Glomerular endothelial cell (primary cell): Measurements from ENCODE around the gene ZNF485. TPM values are rescaled to one million over a fixed set of nuclear protein-coding genes. Genes with fewer than 3 reads are reported as not detected.
"Not testable (repeated sequence)": the region's sequence is repeated elsewhere in the genome, so short reads cannot be mapped to it uniquely, and the experiment has no call there.

Experiments used
- DNase-seq: peaks from one replicate; pipeline ENCODE4 v3.0.0-alpha.2; 2011; ENCODE audit warnings: low read depth, low spot score; ENCODE audit errors: extremely low read depth
- total RNA-seq: library from RNA; depleted of rRNA; stranded (reverse); fragments of >200 nt; gene quantifications from 2 replicates; pipeline ENCODE4 v1.2.3, GENCODE V29; 2015

ZNF485 gene
- 0.76 and 1.2 TPM in 2 replicates for total RNA-seq

DNA sequence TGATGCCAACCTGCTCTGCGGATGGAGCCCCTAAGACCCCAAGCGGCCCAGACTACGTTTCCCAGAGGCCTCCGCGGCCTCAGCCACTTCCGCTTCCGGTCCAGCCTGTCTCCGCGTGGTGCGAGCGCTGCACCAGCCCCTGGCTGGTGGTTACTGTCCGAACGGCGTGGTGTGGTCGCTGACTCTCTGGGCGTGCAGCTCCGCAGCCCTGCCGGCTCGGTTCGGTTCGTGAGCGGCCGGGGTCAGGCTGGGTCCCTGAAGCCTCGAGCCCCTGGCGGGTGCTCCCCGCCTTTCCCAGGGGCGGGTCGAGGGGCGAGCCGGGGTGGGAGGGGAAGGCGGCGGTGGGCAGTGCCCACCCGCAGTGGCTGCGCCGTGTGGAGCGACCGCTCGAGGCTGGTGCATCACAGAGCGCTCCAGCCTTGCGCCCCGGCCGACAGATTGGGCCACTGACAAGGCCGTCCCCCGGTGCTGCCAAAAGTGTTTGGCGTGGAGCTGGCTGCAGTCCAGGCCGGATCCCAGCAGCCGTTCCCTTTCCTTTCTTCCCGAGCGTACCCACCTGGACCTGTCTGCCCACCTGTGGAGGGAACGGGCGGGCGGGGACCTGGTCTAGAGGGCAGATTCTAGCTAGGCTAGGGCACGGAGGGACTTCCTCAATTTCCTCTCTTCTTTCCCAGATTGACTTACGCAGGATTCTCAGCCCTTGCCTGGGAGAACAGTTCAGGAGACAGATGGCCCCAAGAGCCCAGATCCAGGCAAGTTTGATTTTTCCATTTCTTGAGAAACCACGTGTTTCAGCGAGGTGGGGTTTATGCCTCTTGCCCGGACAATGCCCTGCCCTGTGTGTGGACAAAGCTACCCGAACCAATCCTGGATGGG lies at the start of gene ZNF485:
Gene ZNF485, plus strand, starts transcription at position 116 of the 876 bp plus-strand sequence. Its CDS starts 613 bp downstream, at position 729.
- DNase-seq: peak; percentile 14

DNA sequence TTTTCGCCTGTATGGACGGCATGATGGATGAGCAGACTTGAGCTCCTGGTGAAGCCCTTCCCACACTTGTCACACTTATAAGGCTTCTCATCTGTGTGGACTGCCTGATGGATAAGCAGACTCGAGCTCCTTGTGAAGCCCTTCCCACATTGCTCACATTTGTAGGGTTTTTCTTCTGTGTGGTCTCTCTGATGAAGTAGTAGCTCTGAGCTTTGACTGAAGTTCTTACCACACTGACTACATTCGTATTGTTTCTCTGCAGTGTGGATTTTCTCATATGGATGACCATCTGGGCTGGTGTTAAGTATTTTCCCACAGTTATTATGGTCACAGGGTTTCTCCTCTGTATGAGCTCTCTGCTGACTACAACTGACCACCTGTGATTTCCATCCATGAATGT lies 49.0 kb upstream of the ZNF485 start:
- DNase-seq: no peak

DNA sequence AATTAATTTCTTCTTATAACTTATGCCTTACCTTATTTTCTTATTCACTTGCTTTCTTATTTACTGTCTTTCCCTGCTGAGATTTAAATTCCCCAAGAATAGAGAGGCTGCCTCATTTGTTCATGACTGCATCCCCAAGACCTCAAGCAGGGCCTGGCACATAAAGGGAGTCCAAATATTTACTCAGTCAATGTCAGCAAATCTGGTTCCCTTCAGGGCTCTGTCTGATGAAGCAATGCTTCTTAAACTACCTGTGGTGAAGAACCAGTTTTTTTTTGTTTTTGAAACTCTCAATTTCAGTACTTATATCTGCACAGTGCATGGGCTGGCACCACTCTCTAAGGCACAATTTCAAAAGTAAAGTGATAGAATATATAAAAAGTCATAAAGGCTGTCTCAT lies 36.6 kb upstream of the ZNF485 start:
- DNase-seq: no peak

DNA sequence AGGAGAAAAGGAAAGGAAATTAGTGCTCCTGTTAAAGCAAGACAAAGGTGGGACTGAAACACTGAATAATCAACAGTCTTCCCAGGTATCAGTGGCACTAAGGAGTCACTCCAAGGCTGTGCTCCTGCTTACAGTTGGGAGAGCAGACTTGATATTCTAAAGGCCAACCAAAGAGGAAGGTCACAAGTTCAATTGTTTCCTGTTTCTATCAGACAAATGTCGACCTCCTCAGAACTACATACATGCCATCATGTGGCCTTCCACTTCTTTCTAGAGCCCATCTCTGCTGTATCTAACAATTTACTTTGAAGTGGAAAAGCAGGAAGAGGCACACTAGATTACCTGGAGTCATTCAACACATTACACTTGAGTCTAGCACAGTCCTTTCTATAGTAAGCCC lies 35.3 kb upstream of the ZNF485 start:
- no peak for DNase-seq

DNA sequence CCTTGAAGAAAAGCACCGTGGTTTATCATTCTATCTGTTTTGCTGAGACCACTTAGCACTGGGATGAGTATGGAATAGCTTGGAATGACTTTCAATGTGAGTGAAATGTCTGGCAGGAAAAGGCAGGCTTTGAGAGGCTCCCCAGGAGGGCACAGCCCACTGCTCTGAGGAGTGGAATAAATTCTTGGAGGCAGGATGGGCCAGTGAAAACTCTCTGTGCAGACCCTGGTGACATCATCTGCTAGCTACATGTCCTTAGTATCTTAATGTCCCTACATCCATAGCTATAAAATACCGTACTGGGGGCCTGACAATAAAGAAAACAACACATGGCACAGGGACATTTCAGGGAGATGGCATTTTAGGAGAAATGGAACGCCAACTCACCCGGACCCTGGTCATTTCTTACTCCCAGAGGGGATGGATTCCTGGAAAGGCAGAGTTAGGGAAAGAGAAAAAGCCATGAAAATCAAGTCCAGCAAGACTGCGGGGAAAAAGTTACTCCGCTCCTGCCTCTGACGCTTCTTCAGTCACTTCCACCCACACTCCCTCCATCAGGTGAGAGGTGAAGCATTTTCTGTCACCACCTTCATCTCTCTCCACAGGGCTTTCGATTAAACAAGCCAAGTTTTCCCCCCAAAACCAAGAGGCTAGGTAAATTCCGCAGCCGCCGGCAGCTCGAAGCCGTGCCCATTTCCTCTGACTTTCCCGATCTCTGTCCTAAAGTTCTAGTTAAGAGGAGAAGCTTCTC lies 32.8 kb upstream of the ZNF485 start:
- no peak for DNase-seq

DNA sequence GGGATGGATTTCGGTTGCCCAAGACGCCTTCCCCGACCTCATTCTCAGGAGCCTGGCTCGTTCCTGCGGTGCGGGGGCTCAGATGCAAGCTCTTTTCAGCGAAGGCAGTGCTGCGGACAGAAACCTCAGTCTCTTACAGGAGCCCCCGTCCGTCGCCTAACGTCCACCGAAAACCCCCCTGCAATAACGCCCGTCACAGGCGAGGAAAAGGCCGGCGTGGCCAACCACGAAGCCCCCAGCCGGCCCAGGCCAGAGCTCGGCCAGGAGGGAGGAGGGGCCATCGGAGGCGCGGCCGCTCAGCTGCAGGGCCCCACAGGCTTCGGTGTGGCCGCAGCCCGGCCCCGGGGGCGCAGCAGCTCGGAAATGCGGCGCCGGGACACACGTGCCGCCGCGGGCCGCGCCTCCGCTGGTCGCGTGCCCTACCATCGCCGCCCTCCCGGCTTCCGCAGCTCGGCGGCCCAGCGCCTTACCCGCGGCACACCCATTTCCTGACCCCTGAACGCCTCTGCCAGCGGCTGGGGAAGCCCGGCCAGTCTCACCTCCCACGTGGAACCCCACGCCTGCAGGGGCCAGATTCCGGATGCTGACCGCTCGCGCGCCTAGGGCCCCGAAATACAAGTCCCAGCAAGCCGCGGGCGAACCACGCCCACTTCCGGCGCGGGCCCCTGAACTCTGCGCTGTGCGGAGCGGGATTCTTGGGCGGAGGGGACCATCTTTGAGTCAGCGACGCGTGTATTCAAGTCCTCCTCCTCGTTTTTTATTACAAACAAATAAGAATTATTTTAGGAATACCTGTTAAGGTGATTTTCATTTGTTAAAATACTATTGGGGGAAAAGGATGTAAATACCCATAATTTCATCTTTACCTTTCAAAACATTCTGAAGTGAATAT lies 32.0 kb upstream of the ZNF485 start, which contains the start of gene ZNF239:
Gene ZNF239, minus strand, starts transcription at position 616 of the 892 bp plus-strand sequence. CDS start 16,537 bp downstream, outside the sequence.
- no peak for DNase-seq

DNA sequence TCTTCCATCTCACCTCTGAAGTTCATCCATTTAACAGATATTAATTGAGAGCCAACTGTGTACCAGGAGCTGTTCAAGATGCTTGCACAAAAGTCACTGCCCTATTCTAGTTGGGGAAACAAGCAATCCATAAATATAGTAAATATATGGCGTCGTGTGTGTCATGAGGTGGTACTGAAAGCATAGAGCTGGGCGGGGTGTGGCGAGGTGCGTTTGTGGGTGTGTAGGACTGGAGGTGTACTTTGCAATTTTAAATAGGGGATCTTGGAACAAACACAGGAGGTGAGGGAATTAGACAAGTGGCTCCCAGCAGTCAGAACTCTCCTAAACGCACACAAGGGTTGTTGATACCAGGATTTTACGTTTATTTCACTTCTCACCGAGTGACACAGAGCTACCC lies 31.3 kb upstream of the ZNF485 start:
- no peak for DNase-seq

DNA sequence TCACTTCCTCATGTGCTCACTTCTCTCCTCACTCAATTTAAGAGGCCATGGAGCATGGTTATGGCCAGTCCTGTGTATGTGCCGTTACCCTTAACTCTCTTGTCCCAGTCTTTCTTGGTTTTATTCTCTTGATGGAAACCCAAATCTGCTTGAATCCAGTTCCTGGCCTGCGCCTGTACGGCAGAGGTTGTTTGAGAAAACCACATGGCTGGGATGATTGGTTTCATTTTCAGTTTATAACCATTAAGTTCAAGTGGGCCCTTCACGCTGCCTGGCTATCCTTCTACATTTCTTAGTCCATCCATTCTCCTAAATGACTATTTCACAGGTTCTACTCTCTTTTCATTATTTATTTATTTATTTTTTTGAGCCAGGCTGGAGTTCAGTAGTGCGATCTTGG lies 30.2 kb upstream of the ZNF485 start:
- no peak for DNase-seq

DNA sequence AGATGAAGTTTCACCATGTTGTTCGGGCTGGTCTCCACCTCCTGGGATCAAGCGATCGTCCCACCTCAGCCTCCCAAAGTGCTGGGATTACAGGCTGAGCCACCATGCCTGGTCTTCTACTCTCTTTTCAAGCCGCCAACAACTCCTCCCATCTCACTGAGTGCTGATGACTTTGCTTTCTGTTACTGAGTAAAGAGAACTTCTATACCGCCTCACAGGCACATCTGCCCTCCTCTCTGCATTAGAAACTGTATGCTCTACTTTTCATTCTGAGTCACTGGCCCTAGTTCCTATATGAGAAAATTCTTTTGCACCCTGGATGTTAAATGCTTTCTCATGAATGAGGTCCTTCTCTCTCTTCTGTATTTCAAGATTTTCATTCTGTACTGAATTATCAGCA lies 29.7 kb upstream of the ZNF485 start:
- DNase-seq: no peak

DNA sequence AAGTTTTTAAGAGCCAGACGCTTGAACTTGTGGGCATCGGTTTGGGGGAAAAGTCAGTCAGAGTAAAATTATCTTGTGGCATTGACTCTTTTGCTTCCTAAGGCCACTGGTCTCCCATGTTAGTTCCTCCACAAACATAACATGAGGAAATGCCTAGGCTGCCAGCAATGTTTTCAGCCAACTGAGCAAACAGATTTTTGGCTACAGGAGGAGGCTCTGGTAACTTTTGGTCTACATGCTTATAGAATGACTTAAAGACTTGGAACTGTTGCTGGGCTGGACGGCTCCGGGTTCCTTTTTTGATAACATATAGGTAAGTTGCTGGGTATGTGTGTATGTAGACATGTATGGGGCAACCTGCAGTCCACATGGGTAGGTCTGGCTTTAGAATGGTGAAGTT lies 22.2 kb upstream of the ZNF485 start:
- DNase-seq: no peak

DNA sequence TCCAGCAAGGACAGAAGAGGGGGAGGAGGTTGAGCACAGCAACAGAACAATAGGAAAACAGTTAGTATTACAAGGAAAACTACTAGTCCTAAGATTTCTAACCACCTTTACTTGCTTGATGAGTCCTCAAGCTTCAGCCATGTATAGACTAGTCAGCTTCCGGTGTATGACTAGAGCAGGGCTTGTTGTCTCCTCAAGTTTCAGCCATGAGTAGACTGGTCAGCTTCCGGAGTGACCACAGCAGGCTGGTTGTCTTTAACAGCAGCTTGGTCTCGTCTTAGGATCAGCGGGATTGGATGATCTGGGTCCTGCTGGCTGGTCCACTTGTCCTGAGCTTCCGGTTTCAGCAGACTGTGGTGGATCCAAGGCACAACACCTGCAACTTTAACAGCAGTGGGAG lies 21.2 kb upstream of the ZNF485 start:
- DNase-seq: no peak

DNA sequence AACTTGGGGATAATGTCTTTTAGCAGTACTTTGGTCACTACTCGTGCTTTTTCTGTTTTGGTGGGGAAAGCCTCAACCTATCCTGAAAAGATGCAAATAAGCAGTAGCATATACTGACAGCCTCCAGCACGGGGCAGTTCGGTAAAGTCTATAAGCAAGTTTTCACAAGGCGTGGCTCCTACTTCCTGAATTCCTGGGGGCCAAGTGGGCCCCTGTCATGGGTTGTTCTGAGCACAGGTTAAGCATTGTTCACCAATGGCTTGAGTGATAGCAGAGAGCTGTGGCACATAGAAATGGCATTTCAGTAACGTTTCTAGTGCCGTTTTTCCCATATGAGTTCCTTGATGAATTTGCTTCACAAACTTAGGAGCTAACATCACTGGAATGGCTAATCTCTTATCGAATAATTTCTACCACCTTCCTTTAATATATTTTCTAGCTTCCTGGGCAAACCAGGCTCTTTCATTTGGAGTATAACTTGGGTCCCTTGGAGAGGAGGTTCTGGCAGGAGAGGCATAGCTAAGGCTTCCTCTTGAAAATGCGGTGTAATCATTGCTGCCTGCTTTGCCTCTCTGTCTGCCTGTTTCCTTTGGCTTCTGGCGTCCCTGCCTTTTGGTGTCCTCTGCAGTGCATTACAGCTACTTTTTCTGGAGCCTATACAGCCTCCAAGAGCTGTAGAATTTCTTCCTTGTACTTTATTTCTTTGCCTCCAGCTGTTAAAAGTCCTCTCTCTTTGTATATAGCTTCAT lies 20.1 kb upstream of the ZNF485 start:
- DNase-seq: no peak

DNA sequence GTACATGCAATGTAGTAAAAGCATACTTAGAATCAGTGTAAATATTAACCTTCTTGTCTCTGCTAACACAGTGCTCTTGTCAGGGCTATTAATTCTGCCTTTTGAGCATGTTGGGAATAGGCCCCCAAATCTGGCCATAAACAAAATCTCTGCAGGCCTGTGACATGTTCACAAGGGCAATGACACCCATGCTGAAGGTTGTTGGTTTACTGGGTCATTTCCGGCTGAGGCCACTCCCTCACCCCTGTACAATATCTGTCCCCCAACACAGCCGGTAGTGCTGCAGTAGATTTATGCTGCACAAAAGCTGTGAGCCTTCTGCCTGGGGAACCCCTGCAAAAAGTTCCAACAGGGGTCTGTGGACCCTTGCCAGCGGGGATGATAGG lies 19.5 kb upstream of the ZNF485 start:
- DNase-seq: not testable (repeated sequence)

DNA sequence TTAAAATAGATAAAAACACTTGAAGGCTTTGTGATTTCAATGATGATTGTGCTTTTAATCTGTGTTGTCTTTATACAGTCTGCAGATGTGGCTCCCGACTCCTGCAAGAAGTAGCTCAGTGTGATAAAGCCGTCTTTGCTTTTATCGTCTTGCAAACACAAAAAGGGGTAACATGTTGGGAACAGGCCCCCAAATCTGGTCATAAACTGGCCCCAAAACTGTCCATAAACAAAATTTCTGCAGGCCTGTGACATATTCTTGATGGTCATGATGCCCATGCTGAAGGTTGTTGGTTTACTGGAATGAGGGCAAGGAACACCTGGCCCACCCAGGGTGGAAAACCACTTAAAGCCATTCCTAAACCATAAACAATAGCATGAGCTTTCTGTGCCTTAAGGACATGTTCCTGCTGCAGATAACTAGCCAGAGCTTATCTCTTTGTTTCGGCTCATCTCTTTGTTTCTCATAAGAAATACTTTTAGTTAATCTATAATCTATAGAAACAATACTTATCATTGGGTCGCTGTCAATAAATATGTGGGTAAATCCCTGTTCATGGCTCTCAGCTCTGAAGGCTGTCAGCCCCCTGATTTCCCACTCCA lies 14.8 kb upstream of the ZNF485 start:
- DNase-seq: no peak

DNA sequence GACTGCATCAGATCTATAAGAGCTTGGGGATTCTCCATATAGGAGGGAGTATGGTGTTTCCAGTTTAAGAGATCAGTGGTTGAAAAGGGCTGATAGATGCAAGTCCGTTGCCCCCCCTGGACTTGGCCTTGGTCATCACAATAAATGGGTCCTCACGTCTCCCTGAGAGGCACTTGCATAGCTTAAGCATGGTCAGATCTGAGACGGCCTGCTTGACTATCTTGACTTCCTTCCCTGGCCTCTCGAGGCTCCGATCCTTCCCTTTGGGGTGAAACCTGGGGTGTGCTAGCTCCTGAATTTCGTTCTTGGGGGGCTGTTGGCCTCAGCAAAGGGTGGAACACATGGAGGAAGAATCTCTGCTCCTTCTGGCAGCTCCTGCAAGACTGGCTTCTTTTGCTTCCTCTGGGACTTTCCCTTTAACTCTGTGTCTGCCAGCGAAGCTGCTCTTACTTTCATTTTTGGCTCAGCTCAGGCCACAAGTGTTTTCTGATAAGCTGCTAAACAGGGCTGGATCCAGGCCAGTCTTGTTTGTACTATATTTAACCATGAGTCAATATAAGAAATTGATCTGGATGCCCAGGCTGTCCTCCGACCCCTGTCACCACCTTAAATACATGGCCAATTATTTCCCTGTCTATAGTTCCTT lies 11.2 kb upstream of the ZNF485 start:
- DNase-seq: peak; percentile 20

DNA sequence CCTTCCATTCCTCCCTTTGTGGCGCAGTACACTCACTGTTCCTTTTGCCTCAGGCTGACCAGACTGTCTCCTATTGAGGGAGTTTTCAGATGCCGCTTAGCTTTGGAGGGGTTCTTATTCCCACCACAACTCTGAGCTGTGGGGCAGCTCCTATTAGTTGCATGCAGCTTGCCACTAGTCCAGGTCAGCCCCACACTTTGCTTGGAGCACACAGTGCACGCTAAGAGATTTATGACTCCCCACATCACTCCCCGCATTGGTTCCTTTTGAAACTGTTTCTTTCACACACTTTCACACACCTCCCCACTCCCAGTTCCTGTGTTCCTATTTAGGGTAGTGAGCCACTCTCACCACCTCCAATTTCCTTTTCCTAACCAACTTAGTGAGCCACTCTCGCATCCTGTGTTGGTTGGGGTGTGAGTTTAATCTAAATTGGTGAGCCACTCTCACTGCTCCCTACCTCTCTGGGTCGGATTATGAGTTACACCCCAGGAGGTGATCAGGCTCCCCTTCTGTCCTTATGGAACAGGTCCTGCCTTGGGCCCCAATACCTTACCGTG lies 10.4 kb upstream of the ZNF485 start:
- no peak for DNase-seq

DNA sequence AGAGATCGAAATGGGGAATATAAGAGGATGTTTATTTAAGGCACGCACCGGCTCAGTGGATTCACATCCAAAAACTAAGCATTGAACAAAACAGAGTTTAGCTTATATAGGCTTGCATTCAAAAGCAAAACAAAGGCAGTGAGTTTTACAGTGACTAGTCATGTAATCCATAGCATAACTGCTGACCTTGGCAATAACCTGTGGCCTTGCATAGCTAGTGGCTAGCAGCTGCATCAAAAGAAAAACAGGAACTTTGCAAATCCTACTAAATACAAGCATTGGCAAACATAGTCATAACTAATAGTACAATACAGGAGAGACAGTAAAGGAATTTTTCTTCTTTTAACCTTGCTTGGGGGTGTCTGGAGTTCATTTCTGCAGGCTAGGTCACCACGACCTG lies 9.7 kb upstream of the ZNF485 start:
- no peak for DNase-seq

DNA sequence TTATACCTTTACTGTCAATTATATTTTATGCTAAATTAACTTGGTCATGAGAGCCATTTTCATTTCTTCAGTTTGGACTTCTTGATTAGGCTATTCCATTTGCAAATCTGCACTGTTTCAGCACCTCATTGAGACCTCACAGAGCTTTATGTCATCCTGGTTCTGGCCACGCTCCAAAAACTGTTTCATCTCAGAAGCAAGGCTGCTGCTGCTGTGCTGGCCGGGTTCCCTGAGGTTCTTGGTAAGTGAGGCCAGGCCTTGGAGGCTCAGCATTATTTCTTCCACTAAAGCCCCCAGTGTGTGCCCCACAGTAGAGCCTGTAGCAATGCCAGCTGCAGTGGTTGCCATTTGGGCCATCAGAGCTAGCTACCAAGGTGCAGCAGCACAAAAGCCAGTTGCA lies 7.8 kb upstream of the ZNF485 start:
- DNase-seq: no peak

DNA sequence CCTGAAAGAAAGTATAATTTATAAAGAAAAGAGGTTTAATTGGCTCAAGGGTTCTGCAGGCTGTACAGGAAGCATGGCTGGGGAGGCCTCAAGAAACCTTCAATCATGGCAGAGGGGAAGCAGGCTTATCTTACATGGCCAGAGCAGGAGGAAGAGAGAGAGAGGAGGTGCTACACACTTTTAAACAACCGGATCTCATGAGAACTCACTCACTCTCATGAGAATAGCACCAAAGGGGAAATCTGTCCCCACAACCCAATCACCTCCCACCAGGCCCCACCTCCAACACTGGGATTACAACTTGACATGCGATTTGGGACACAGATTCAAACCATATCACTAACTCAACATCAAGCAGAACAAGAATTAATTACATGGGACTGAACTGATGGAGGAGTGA lies 6.9 kb upstream of the ZNF485 start:
- no peak for DNase-seq
